PC-9 (cell line): Measurements from ENCODE around the gene CTNNBL1. TPM values are rescaled to one million over a fixed set of nuclear protein-coding genes. Genes with fewer than 3 reads are reported as not detected.

Source experiments
- BruUV-seq: library from RNA; stranded (reverse); fragments of 400-500 nt; replicated peaks from 2 replicates; lab custom pipeline; 2021; lab: Mats Ljungman, UMichigan
- CTCF ChIA-PET: fragments of 300-600 bp; sonication (Branson Sonifier 250); formaldehyde crosslinking; loops from one replicate; lab custom pipeline; 2022; ENCODE audit warnings: antibody characterized with exemption; lab: Charles Lee
- POLR2A ChIA-PET: fragments of 300-600 bp; sonication (Branson Sonifier 250); formaldehyde crosslinking; loops from one replicate; lab custom pipeline; 2022; ENCODE audit warnings: antibody characterized with exemption; ENCODE audit not compliant: unreplicated experiment; lab: Charles Lee
- DNase-seq, 2 experiments: peaks; one replicate each; pipeline versions ENCODE4 v3.0.0 to v3.0.0-alpha.2; 2015 to 2022; ENCODE audit warnings: mixed read lengths in 1 of 2
- H2AFZ ChIP-seq: fragments of 200-600 bp; sonication (generic); 2 replicates; pipeline ENCODE4 v1.8.1; 2017; ENCODE audit warnings: antibody characterized with exemption
- H3F3A ChIP-seq: fragments of 200-600 bp; sonication (generic); 2 replicates; pipeline ENCODE4 v1.8.1; 2017; ENCODE audit warnings: antibody characterized with exemption, mild to moderate bottlenecking, low read depth; ENCODE audit not compliant: insufficient read depth
- H3K27ac ChIP-seq: fragments of 200-600 bp; sonication (generic); 2 replicates; pipeline ENCODE4 v1.6.1; 2016; ENCODE audit warnings: mixed run types
- H3K27me3 ChIP-seq: fragments of 200-600 bp; sonication (generic); 2 replicates; pipeline ENCODE4 v1.6.1; 2016; ENCODE audit warnings: low read depth, mixed run types; ENCODE audit not compliant: insufficient read depth
- H3K36me3 ChIP-seq: fragments of 200-600 bp; sonication (generic); 2 replicates; pipeline ENCODE4 v1.6.1; 2016; ENCODE audit warnings: low read depth, mixed run types
- H3K4me1 ChIP-seq: fragments of 200-600 bp; sonication (generic); replicated peaks from 2 replicates; pipeline ENCODE4 v1.6.1; 2016; ENCODE audit warnings: mixed run types; ENCODE audit not compliant: insufficient read depth
- H3K4me2 ChIP-seq: fragments of 200-600 bp; sonication (generic); 2 replicates; pipeline ENCODE4 v1.6.1; 2017; ENCODE audit warnings: mixed run types
- H3K4me3 ChIP-seq: fragments of 200-600 bp; sonication (generic); 2 replicates; pipeline ENCODE4 v1.6.1; 2016; ENCODE audit warnings: mixed run types
- H3K79me2 ChIP-seq: fragments of 200-600 bp; sonication (generic); 2 replicates; pipeline ENCODE4 v1.6.1; 2017; ENCODE audit warnings: low read depth, mixed run types
- H3K9me2 ChIP-seq: fragments of 200-600 bp; sonication (generic); 2 replicates; pipeline ENCODE4 v1.8.1; 2017; ENCODE audit warnings: mild to moderate bottlenecking; ENCODE audit not compliant: insufficient read depth
- H3K9me3 ChIP-seq: fragments of 200-600 bp; sonication (generic); 2 replicates; pipeline ENCODE4 v1.8.1; 2016; ENCODE audit warnings: low read depth; ENCODE audit not compliant: insufficient read depth
- H4K20me1 ChIP-seq: fragments of 200-600 bp; sonication (generic); 2 replicates; pipeline ENCODE4 v1.8.1; 2017; ENCODE audit not compliant: insufficient read depth
- EZH2 ChIP-seq: fragments of 200-600 bp; sonication (generic); IDR thresholded peaks from 2 replicates; pipeline ENCODE4 v1.8.0; 2017; ENCODE audit warnings: antibody characterized with exemption, low read depth
- intact Hi-C: fragments of 100-400 bp; cut with micrococcal nuclease; formaldehyde crosslinking; loops from one replicate; pipeline ENCODE4 v1.10.0; 2022; ENCODE audit not compliant: unreplicated experiment
- total RNA-seq: library from RNA; stranded (reverse); gene quantifications from 2 replicates; pipeline ENCODE4 v1.2.3, GENCODE V29; 2021
- TF ChIP-seq, protein P1 (sequence below): fragments of 200-600 bp; sonication (generic); conservative IDR thresholded peaks from 2 replicates; pipeline ENCODE4 v1.6.1; 2017; ENCODE audit warnings: mixed run types, antibody characterized with exemption, mild to moderate bottlenecking, moderate library complexity

The CTNNBL1 gene
- total RNA-seq, 1 experiment from 2014 or later = 83.5 TPM

DNA sequence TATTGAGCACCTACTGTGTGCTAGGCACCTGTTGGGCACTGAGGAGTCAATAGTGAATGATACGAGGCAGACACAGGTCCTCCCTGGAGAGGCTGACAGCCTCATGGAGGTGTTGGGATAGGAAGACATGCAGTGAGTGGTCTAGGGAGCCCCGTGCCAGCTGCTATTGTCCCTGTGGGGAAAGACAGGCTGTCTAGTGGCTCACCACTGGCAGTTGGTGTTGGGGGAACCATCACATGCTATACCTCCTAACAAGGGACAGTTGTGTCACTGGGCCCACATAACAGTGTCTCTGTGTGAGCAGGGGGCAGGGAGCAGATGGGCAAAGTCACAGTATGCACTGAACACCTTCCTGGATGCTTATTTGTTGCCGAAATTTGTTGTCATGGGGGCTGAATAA is 45.9 kb upstream of the CTNNBL1 start:
- Histone ChIP-seq H3F3A (no peaks in the 10 kb centered on the region), H3K79me2 (no peaks in the 10 kb centered on the region), H3K4me1 (no peaks in the 10 kb centered on the region), H3K4me2 (no peak overlapping the region), H3K27me3 (peaks cover 46% of the 10 kb centered on the region), H3K9me2 (no peaks in the 10 kb centered on the region), H4K20me1 (no peaks in the 10 kb centered on the region), H2AFZ (no peak overlapping the region), H3K36me3 (no peaks in the 10 kb centered on the region), H3K27ac (no peak overlapping the region), H3K9me3 (no peaks in the 10 kb centered on the region), H3K4me3 (no peak overlapping the region)
- ChIA-PET CTCF (no interaction called here), POLR2A (no interaction called here)
- DNase-seq = no peak
- intact Hi-C loops = no loop called here
- TF ChIP-seq, protein P1, sequence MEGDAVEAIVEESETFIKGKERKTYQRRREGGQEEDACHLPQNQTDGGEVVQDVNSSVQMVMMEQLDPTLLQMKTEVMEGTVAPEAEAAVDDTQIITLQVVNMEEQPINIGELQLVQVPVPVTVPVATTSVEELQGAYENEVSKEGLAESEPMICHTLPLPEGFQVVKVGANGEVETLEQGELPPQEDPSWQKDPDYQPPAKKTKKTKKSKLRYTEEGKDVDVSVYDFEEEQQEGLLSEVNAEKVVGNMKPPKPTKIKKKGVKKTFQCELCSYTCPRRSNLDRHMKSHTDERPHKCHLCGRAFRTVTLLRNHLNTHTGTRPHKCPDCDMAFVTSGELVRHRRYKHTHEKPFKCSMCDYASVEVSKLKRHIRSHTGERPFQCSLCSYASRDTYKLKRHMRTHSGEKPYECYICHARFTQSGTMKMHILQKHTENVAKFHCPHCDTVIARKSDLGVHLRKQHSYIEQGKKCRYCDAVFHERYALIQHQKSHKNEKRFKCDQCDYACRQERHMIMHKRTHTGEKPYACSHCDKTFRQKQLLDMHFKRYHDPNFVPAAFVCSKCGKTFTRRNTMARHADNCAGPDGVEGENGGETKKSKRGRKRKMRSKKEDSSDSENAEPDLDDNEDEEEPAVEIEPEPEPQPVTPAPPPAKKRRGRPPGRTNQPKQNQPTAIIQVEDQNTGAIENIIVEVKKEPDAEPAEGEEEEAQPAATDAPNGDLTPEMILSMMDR = no peak
- no peak for TF ChIP-seq EZH2
- no TSS peak for BruUV-seq

GRCh38 chr20:37649017-37649416 is 44.8 kb upstream of the CTNNBL1 start:
- intact Hi-C loops = no loop called here
- no TSS peak for BruUV-seq
- Histone ChIP-seq H3K79me2 (no peaks in the 10 kb centered on the region), H3K9me2 (no peaks in the 10 kb centered on the region), H3K4me1 (no peaks in the 10 kb centered on the region), H2AFZ (no peak overlapping the region), H3K4me2 (no peak overlapping the region), H3K36me3 (no peaks in the 10 kb centered on the region), H3K27ac (no peak overlapping the region), H3F3A (no peaks in the 10 kb centered on the region), H3K27me3 (peaks cover 35% of the 10 kb centered on the region), H4K20me1 (no peaks in the 10 kb centered on the region), H3K9me3 (no peaks in the 10 kb centered on the region), H3K4me3 (no peak overlapping the region)
- ChIA-PET POLR2A (no interaction called here), CTCF (no interaction called here)
- TF ChIP-seq EZH2 = no peak
- TF ChIP-seq, protein P1 = no peak
- no peak for DNase-seq

DNA sequence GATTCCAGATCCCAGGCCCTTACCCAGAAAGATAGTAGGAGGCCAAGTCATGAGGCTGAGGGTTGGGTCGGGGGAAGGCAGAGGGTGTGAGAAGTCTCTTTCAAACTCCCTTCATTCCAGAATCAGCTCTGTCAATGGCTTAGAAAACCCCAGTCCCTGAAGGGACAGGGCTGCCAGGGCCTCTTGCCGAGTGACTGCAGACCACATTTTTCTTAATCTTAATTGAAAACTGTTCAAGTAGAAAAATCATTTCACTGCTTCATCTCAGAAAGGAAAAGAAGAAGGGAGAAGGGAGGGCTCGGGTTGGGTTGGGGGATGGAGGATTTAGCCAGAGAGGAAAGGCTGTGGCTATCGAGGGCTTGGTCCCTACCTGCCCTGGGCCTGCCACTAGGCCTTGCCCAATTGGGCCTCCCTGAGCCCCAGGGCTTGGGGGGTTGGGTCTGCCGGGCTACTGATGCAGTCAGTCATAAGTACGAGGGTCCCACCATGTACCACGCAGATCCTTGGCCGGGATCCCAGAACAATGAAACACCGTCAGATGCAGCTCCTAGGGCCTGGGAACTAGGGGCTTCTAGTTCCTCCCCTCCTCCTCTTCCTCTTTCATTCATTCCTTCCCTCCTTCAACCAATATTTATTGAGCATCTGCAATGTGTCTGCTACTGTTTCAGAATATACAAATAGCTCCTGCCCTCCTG is 44.0 kb upstream of the CTNNBL1 start:
- Histone ChIP-seq H3K4me3 (no peak overlapping the region), H3K4me2 (no peak overlapping the region), H3F3A (no peaks in the 10 kb centered on the region), H2AFZ (no peak overlapping the region), H3K79me2 (no peaks in the 10 kb centered on the region), H3K36me3 (no peaks in the 10 kb centered on the region), H3K27me3 (peaks cover 27% of the 10 kb centered on the region), H4K20me1 (no peaks in the 10 kb centered on the region), H3K9me2 (no peaks in the 10 kb centered on the region), H3K27ac (no peak overlapping the region), H3K4me1 (no peaks in the 10 kb centered on the region), H3K9me3 (no peaks in the 10 kb centered on the region)
- no TSS peak for BruUV-seq
- ChIA-PET POLR2A (no interaction called here), CTCF (no interaction called here)
- intact Hi-C loops = loop anchor here (10.0 kb wide), 2 partner anchors 245 to 405 kb away; no protein-coding TSS in a partner anchor
- no peak for DNase-seq
- no peak for TF ChIP-seq EZH2
- TF ChIP-seq, protein P1 = no peak
